HEK293T (cell line): Measurements from ENCODE around the gene HOXA6.

ENCODE experiments used
- CTBP1 ChIP-seq: fragments of 450-650 bp; IDR thresholded peaks from 2 replicates; pipeline ENCODE4 v1.6.1; 2016; ENCODE audit warnings: borderline replicate concordance
- ELF4 ChIP-seq: fragments of 450-650 bp; IDR thresholded peaks from 2 replicates; pipeline ENCODE4 v1.6.1; 2017; ENCODE audit warnings: antibody characterized with exemption
- NFRKB ChIP-seq: fragments of 450-650 bp; IDR thresholded peaks from 2 replicates; pipeline ENCODE4 v1.6.1; 2016; ENCODE audit warnings: mild to moderate bottlenecking, moderate library complexity
- SP1 ChIP-seq: fragments of 450-650 bp; IDR thresholded peaks from 2 replicates; pipeline ENCODE4 v1.6.1; 2017
- SUZ12 ChIP-seq: fragments of 450-650 bp; IDR thresholded peaks from 2 replicates; pipeline ENCODE4 v1.6.1; 2016; ENCODE audit warnings: mild to moderate bottlenecking
- TARDBP ChIP-seq: fragments of 450-650 bp; IDR thresholded peaks from 2 replicates; pipeline ENCODE4 v1.6.1; 2016

- no peak for TF ChIP-seq CTBP1
- TF ChIP-seq SUZ12: no peak
- TF ChIP-seq ELF4: no peak
- TF ChIP-seq SP1: no peak
- TF ChIP-seq NFRKB: no peak
- no peak for TF ChIP-seq TARDBP
Measured at GRCh38 chr7:27186668-27187474, 39.3 kb upstream of the HOXA6 start.
